GM18520 (cell line): ENCODE data around the gene EPS8L2.

Source experiments
- ATAC-seq: cut with Tn5 transposase; IDR thresholded peaks from one replicate; pipeline ENCODE4 v1.9.1; 2021; ENCODE audit not compliant: unreplicated experiment

EPS8L2 gene

DNA sequence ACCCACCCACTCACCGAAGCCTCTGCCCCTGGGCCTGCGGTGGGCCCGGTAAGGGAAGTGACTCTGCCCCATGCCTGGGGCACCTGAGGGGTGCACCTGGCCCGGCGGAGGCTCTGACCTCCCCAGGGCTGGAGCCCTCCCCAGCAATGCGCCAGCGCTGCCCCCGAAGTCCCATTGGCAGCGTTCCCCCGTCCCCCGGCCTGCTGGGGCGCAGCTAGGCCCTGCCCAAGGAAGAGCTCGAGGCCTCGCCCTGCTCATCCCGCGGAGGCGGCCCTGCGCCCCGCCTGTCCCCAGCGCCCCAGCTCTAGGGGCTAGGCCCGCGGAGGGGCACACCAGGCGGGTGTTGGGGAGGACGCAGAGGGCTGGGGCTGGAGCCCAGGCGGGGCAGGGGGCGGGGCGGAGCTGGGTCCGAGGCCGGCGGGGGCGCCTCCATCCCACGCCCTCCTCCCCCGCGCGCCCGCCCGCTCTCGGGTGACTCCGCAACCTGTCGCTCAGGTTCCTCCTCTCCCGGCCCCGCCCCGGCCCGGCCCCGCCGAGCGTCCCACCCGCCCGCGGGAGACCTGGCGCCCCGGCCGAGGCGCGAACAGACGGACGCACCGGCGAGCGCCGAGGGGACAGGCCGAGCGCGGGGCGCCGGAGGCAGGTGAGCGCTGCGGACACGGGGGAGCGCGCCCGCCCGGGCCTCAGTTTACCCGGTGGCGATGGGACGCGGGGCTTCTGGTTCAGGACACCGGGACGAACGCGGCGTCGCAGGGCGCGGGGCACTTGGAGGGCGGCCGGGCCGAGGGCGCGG is at the start of gene EPS8L2:
Gene EPS8L2 (plus strand): TSS at position 586 of the 793 bp plus-strand sequence. CDS start 3,177 bp downstream, outside the sequence.
- no peak for ATAC-seq

- ATAC-seq, result no peak
Measured at GRCh38 chr11:656426-656825, 49.6 kb upstream of the EPS8L2 start.

GRCh38 chr11:656866-657265 is 49.2 kb upstream of the EPS8L2 start:
- ATAC-seq, result no peak

GRCh38 chr11:657691-658126 is 48.3 kb upstream of the EPS8L2 start:
- ATAC-seq, result no peak

DNA sequence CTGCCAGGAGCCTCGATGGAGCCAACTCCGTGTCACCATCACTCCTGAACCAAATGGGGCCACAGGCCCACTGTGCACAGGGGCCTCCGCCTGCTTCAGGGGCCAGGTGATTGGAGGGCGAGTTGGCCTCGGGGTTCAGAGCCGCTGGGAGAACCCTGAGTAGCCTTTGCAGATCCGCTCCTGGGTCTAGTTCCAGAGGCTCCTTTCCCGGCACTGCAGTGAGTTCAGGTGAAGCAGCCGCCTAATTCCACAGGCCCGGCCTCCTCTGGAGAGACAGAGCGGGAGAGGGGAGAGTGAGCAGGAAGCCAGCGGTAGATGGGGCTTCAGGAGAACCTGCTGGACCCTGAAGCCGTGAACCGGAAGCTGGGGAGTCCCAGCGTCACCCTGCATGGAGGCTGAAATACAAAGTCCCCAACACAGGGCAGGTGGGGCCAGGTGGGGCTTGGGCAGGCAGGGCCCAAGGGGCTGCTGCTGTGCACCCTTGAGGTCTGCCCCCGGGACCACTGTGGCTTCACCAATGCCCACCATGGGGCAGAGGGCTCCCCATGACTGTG is 46.4 kb upstream of the EPS8L2 start:
- ATAC-seq, result no peak

DNA sequence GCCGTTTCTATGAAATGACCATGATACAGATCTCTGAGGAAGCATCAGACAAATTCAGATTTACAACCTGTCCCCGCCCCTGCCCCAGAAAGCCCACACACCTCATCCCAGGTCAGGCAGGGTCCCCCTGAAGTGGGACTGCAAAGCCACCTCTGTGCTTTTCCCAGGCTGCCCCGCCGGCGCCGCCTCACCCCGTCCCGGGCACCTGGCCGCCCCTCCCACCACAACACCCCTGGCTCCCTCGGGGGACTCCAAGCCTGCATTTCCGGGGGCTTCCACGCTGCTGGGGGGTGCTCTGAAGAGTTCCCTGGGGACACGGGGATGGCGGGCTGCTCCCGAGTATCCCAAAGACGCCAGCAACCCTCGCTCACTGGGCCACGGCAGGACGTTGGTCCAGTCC is 45.8 kb upstream of the EPS8L2 start:
- ATAC-seq, result no peak

GRCh38 chr11:660681-661444 is 45.2 kb upstream of the EPS8L2 start:
- ATAC-seq, result no peak

DNA sequence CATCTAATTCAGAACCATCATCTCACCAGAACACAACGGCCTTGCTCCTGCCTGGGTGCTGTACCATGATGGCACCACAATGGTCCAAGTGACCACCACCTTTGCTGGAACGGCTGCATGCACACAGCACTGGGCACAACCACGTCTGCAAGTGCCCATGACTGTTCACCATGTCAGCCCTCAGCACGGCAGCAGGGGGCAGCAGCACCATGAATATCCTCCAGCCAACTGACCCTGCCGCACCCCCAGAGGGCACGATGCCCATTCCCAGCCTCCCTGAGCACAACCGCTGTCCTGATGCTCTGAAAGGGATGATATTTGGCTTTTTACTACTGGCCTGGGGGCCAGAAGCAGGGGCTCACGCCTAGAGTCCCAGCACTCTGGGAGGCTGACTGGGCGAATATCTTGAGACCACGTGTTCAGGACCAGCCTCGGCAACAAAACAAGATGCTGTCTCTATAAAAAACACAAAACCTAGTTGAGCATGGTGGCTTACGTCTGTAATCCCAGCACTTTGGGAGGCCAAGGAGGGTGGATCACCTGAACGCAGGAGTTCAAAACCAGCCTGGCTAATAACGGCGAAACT is 43.2 kb upstream of the EPS8L2 start:
- ATAC-seq, result no peak

DNA sequence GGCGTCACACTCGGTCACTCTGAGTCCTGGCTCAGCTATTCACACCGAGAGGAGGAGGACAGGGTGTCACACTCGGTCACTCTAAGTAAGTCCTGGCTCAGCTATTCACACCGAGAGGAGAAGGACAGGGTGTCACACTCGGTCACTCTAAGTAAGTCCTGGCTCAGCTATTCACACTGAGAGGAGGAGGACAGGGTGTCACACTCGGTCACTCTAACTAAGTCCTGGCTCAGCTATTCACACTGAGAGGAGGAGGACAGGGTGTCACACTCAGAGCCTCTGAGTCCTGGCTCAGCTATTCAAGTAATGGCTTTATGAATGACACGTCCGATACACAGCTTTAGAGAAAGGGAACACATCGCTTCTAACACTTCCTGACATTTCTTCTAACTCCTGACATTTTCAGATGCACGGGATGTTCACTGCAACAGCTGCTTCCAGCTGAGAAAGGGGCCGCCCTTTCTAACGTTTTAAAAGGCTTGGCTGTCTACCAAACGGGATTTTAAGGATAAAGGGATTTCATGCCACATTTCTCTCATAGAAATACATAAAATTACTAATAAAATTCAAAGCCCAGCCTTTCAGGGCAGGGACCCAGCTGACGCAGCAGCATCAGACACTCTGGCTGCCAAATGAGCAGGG is 40.8 kb upstream of the EPS8L2 start:
- ATAC-seq, result no peak

DNA sequence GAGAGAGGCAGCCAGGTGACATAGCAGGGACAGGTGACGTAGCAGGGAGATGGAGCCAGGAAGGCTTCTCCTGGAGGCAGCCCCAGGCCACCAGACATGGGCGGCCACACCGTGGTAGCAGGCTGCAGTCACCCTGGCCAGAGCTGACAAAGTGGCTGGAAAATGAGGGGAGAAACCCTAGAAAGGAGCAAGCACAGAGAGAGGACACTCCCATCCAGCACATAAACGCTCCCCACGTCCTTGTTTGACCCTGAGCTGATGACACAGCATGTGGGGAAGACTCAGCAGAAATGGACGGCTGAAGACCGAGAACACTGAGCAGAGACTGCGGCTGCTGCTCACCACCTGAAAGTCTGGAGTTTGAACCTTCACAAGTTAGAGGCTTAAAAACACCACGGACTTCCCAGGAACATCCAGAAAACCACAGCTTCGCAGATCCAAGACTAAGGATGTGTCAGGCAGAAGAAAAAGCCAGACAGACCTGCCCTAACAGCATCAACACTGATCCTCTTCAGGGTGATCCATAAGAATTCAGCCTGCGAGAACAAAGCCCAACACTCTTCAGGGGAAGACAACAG is 40.2 kb upstream of the EPS8L2 start:
- ATAC-seq, result no peak

- no peak for ATAC-seq
Measured at GRCh38 chr11:673866-674265, 32.2 kb upstream of the EPS8L2 start.

- no peak for ATAC-seq
Measured at GRCh38 chr11:674406-674805, 31.6 kb upstream of the EPS8L2 start.

- ATAC-seq, result no peak
Measured at GRCh38 chr11:678297-678696, 27.7 kb upstream of the EPS8L2 start.

- ATAC-seq, result no peak
Measured at GRCh38 chr11:679271-680207, 26.5 kb upstream of the EPS8L2 start.

- no peak for ATAC-seq
Measured at GRCh38 chr11:680476-680875, 25.6 kb upstream of the EPS8L2 start.

DNA sequence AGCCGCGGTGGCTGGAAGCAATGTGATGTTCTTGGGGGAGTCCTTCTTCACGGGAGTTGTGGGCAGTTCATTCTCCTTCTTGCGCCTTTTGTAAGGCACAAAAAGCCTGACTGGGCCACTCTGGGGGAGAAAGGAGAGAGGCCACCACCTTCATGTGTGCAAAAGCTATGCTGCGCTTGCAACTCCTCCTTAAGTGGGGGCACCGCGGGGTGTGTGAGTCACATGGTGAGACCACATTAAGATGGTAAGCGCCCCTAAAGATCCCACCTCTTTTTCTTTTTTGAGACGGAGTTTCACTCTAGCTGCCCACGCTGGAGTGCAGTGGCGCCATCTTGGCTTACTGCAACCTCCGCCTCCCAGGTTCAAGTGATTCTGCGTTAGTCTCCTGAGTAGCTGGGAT is 25.1 kb upstream of the EPS8L2 start:
- no peak for ATAC-seq

DNA sequence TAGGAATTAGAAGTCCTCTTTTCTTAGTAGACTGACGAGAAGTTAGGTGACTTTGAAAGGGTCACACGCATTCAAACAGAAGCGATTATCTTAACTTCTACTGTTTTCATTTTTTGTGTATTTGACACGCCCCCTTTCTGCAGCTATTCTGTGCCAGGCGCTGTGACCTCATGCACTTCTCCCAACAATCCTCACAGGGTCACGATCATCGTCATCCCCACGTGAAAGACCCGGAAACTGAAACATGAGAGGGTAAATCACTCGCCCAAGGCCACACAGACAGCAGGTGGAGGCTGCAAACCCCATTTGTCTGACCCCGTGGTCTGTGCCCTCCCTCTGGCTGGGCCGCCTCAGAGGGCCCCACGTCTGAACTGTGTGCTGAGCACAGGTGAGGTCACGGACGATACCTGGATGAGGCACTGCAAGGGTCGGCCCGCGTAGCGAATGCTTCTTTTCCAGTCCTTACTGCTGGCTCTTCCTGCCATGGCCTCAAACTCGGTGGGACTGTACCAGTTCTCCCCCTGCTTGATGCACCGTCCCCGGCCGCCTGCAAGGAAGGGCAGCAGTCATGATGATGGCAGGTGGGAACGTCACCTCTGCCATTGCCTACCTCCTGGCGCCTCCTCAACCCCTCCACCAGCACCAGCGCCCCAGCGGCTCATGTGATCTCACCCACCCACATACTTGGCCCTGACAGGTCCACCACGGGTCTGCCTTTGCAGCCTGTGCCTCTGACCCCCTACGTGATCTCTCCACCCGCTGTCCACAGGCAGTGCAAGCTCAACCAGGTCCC is 19.4 kb upstream of the EPS8L2 start:
- no peak for ATAC-seq

GRCh38 chr11:687751-688150 is 18.3 kb upstream of the EPS8L2 start:
- ATAC-seq, result no peak

- no peak for ATAC-seq
Measured at GRCh38 chr11:688681-689080, 17.4 kb upstream of the EPS8L2 start.
